SHP77 (cell line): ENCODE results near the gene AAMDC.

Source experiments
- DNase-seq, 2 experiments: peaks; one replicate each; lab custom pipeline; 2025; lab: John Stamatoyannopoulos, UW

The AAMDC gene

DNA sequence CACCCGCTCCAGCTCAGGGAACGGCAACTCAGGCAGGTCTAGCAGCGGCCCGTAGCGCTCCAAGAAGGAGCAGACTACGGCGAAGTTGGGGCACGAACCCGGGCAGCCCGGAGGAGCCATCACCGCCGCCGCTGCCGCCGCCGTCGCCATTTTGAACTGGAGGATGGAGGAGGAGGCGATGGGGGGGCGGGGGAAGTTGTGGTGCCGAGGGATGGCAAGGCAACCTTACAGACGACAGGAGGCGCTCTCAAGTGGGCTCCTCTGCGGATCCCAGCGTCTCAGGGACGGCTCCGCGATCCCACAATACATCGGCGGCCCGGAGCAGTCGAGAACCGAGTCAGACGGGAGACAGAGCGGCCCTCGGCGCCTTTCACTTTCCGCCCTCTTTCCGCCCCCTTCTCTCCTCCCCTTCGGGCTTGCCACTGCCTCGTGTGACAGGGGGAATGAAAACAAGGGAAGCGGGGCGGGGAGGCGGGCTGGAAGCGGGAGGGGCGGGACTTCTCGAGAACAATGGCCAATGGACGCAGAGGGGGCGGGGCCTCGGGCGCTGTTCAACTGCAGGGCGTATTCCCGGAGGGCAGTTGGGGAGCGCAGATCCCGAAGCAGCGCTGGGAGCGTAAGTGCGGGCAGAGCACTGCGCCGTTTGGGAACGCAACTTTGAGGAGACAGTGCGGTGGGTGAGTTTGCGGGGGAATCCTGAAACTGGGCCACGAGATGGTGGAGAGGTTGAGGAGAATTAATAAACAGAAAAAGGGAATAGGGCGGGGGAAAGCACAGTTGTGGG, at the start of gene AAMDC, which contains the start of gene RSF1:
Gene AAMDC, plus strand, starts transcription at position 580 of the 784 bp plus-strand sequence. CDS start 21,353 bp downstream, outside the sequence.
Gene RSF1, minus strand, starts transcription at position 158 of the 784 bp plus-strand sequence. Its CDS starts 8 bp downstream, at position 150.
- peak; percentile 99 for DNase-seq

DNA sequence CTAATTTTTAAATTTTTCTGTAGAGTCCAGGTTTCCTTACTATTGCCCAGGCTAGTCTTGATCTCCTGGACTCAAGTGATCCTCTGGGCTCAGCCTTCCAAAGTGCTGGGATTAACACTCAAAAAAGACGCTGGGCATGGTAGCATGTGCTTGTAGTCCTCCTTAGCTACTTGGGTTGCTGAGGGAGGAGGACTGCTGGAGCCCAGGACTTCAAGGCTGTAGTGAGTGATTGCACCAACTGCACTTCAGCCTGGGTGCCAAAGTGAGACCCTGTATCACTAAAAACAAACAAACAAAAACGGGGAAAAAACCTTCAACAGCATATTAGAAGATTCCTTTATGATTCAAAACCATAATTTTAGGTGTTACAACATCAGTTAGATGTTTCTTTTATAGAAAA, 45.0 kb upstream of the AAMDC start:
- DNase-seq = no peak

DNA sequence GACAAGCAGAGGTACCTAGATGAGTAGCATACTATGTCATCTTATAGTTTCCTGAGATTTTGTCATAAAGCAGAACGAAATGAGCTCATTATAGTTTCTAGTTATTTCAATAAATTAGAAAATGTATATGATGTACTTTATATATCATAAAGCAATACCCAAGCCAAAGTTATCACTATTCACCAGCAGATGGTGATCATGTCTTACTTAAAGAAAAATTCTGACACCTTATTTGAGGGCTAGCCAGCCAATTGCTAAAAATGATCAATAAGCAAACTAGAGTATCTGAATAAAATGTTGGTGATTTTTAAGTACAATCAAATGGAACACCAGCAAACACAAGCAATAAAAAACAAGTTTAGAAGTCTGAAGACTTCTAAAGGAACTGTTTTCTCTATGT, 44.5 kb upstream of the AAMDC start:
- DNase-seq = peak; percentile 4 to 15

DNA sequence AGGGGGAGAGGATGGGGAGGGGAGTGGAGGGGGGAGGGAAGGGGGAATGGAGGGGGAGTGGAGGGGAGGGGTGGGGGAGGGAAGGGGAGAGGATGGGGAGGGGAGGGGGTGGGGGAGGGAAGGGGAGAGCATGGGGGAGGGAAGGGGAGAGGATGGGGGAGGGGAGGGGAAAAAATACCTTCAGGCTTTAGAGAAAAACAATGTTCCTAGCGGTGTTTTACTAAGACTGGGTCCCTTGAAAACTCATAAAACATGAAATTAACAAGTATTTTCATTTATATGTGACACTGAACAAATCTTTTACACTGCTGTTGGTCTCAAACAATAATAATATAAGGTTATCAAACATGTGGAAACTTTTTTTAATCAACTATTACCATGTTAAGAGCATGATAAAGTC, 42.8 kb upstream of the AAMDC start:
- DNase-seq = no peak

DNA sequence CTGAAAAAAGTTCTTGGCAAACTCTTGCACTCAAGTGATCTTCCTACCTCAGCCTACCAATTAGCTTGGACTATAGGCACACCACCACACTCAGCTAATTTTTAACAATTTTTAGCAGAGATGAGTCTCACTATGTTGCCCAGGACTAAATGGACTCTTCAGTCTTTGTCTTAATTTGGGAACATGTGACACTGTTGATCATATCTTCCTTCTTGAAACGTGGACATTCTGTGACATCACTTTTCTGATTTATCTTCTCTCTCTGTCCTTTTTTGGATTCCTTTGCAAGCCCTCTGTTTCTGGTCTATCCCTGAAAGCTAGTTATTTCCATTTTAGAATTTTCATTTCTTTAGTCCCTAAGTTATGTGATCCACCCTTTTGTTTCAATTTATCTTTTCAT, 42.4 kb upstream of the AAMDC start:
- DNase-seq = no peak

DNA sequence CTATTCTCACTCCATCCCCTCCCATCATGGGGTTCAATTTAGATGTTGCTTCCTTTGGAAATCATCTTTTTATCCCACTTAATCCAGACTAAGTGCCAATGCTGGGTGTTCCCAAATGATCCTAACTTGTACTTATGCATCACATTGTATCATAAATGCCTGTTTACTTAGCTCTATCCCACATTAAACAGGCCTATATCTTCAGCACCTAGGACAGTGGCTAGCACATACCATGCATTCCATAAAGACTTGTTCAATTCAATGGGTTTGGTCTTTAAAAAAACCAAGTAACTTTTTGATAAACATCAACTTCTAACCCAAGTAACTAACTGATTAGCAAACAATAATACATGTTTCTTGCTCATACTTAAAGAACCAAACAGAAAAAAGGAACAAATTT, 41.0 kb upstream of the AAMDC start:
- no peak for DNase-seq

DNA sequence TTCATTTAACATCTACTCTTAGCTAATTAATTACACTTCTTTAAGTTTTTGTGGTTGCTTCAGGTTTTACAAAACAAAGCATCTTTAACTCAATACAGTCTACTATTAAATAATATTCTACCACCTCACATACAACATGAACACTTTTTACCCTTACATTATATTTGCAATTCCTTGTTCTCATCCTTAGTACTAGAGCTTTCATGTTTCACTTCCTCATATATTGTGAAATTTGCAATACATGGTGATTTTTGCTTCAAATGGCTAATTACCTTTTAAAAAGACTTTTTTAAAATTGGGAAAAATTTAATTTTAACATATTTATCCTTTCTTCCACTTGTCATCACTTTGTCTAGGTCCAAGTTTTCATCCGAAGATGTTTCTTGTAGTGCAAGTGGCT, 37.9 kb upstream of the AAMDC start:
- DNase-seq = no peak

DNA sequence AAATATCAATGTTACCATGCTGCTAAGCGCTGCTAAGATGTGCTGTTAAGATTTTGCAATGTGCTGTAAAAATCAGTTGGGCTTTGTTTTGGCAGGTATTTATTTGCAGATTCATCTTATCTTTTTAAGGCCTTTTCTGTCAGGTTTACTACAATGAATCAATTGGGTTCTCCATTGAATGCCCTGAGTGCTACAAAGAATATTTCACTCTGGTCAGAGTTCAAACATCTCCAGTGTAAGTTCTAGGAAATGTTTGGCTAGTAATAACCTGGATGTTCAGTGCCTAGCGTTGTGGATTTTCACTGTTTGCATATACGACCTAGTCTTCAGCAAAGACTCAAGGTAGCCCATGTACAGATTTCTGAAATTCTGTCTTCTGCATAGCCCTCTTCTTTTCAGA, 36.4 kb upstream of the AAMDC start:
- no peak for DNase-seq

DNA sequence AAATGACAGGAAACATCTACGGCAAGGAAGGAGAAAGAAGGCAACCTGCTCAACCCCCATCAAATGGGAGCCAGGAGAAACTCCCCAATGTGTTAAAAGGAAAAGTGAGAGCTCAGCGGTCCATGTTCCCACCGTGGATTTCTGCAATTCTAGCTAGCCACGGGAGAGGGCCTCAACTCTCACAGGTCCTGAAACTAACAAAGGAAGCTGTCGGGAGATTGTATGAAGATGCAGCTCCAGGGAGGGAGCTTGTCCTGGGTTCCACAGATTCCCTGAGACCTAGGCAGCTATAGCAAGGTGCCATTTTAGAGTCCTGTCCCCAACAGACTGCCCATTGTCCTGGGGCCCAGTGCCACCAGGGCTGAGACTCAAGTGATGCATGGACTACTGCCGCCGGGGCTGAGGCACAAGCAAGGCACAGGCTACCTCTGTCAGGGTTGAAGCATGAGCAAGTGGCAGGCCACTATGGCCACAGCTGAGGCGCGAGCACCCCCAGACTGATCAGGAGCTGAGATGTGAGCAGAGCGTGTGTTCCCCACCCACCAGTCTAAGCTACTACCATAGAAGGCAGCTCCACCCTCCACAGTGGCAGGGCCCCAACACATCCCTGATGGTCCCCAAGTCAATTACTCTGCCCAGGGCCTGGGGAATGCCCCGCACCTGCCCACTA, 31.7 kb upstream of the AAMDC start:
- no peak for DNase-seq

DNA sequence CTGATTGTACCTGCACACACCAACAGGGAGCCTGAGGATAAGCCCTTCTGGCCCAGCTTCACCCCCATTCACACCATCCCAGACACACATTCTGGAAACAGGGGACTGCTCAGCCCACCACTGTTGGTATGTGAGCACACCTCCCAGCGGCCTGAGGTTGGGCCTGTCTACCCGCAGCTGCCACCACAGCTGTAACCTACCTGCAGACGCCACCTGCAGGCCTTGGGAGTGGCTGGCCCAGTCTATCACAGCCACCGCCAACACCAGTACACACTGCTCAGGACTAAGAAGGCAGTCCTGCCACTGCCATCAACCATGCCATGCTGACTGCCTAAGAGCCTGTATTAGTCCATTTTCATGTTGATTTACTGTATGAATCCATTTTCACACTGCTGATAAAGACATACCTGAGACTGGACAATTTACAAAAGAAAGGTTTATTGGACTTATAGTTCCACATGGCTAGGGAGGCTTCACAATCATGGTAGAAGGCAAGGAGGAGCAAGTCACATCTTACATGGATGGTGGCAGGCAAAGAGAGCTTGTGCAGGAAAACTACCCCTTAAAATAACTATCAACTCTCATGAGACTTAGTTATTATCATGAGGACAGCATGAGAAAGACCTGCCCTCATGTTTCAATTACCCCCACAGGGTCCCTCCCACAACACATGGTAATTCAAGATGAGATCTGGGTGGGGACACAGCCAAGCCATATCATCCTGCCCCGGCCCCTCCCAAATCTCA, 31.0 kb upstream of the AAMDC start:
- no peak for DNase-seq

DNA sequence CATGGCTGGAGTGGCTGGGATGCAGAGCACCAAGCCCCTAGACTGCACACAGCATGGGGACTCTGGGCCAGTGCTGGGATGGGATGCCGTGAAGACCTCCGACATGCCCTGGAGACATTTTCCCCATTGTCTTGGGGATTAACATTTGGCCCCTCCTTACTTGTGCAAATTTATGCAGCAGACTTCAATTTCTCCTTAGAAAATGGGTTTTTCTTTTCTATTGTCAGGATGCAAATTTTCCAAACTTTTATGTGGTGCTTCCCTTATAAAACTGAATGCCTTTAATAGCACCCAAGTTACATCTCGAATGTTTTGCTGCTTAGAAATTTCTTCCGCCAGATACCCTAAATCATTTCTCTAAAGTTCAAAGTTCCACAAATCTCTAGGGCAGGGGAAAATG, 29.6 kb upstream of the AAMDC start:
- no peak for DNase-seq

DNA sequence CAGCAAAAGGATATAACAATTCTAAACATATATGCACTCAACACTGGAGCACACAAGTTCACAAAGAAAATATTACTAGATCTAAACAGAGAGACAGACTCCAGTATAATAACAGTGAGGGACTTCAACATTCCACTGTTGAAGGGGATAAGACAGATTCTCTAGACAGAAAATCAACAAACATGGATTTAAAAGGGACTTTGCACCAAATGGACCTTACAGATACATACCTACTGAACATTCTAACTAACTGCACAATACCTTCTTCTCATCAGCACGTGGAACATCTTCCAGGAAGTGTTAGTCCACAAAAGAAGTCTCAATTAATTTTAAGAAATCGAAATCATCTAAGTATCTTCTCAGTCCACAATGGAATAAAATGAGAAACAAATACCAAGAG, 27.0 kb upstream of the AAMDC start:
- no peak for DNase-seq

DNA sequence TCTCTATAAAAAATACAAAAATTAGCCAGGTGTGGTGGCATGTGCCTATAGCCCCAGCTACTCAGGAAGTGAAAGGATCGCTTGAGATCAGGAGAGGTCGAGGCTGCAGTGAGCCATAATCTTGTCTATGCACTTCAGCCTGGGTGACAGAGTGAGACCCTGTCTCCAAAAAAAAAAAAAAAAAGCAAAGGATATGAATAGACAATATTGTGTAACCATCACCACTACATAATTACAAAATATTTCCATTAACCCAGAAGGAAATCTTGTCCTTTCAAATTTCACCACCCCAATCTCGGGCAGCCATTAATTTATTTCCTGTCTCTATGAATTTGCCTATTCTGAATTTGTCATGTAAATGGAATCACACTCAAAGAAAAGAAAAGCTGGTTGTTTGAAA, 21.6 kb upstream of the AAMDC start:
- no peak for DNase-seq

DNA sequence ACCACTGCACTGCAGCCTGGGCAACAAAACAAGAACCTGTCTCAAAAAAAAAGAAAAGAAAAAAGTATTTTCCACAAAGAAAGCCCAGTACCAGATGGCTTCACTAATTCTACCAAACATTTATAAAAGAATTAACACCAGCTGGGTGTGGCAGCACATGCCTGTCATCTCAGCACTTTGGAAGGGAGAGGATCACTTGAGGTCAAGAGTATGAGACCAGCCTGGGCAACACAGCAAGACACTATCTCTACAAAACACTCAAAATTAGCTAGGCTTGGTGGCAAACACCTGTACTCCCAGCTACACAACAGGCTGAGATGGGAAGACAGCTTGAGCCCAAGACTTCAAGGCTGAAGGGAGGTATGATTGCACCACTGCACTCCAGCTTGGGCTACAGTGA, 20.5 kb upstream of the AAMDC start:
- DNase-seq = no peak

DNA sequence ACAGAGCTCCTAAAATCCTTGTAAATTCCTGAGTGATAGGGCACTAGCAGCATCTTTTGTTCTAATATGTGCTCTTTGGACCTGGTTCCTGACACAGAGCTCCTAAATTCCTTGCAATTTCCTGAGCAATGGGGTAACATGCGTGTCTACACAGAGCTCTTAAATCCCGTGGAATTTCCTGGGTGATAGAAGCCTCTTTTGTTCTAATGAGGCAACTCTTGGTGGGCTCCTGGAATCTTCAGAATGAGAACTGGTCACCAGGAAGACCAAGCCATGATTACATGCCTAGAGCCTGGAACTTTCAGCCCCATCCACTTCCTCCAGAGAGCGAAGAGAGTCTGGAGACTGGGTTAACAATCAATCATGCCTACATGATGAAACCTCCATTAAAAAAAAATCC, 19.5 kb upstream of the AAMDC start:
- no peak for DNase-seq

DNA sequence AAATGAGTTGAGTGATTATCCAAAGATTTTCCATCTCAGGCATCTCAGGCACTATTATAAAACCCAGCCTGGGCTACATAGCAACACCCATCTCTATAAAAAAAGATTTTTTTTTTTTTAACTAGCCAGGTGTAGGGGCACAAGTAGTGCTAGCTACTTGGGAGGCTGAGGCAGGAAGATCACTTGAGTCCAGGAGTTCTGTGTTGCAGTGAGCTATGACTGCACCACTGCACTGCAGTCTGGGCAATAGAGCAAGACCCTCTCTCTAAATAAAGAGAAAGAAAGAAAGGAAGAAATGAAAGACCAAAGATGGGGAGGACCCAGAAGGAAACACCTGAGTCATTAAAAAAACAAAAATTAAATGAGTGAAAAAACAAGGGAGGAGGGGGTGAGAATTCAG, 14.5 kb upstream of the AAMDC start:
- DNase-seq = no peak

DNA sequence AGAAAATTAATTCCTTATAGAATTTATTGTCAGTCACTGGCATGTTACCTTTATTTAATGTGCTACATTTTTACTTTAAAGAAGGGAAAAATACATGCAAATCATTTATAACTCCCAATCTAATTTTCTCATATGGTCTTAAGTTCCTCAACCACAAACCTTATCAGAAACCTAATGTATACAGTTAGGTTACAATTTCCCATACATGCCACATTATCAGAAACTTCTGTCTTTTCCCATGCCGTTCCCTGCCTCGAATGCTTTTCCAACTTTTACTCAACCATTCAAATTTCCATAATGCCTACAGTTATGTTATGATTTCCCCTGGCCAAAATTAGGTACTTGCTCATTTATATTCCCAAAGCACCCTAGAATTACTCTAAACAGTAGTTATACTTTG, 14.0 kb upstream of the AAMDC start:
- DNase-seq = no peak

DNA sequence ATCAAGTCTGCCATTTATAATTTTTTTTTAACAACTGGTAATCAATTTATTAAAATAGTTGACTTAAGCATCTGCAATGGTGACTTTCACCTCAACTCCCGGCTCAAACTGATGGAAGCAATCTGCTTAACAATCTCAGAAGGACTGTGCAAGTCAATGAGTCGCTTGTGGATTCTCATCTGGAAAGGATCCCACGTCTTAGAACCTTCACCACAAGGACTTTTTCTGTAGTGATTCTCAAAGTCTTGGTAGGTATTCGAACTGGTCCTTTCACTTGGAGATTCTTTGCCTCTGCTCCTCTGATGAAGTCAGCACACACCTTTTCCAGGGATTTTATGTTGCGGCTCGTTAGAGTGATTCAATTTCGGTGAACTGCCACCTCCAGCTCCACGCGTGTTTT, 7.7 kb upstream of the AAMDC start:
- DNase-seq = no peak

DNA sequence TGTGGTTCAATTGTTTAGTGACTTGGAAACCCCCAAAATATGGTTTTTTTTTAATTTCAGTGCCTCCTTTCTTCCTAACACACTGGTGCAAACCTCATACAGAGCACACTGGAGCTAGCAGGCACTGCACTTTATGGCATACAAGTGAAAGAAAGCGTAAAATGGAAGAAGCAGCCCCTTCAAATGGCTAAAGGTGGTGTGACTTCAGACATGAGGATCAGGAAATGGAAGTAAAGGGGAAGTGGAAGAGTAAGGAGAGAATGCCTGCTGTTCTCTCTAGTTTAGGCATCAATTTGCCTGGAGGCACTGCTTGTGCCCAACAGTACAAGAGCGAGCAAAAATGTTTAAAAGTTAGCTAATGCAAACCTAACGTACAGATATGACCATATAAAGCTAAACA, 6.1 kb upstream of the AAMDC start:
- no peak for DNase-seq

DNA sequence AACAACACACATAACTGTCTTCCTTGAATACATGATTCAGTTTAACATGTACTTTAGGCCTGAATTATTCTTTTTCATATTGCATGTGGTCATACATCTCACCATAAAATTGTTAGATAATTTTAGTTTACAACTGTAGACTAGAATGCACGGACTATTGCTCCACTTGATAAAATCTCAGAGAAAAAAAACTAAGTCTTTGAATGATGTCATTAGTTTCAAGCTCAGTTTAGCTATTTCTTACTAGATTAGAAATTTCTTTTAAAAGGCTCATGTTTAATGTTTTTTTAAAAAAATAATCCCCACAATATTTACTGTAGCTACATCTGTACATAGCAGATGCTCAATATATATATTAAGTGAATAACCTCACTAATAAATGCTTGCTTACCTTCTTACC, 5.5 kb upstream of the AAMDC start:
- DNase-seq = no peak

DNA sequence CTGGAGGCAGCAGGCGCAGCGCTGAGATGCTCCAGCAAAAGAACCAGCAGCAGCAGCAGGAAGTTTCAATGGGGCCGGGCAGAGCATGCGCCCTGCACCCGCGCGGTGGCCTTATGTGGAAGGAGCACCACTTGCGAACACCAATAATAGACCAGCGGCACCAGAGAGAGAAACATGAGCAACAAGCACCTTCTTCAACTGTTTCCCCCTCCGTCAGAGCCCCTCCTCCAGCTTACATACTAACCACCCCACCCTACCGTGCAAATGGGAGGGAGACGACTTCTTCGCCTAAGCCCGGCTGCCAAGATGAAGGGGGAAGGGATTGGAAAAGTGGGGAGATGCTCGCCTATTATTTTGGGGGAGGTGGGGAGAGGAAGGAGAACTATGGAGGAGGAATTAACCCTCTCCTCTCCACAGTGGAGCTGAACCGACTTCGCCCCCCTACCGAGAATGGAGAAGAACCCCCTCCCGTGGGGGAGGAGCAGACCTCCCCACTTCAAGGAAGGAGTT, 1.5 kb upstream of the AAMDC start:
- DNase-seq = peak; percentile 81 to 90

DNA sequence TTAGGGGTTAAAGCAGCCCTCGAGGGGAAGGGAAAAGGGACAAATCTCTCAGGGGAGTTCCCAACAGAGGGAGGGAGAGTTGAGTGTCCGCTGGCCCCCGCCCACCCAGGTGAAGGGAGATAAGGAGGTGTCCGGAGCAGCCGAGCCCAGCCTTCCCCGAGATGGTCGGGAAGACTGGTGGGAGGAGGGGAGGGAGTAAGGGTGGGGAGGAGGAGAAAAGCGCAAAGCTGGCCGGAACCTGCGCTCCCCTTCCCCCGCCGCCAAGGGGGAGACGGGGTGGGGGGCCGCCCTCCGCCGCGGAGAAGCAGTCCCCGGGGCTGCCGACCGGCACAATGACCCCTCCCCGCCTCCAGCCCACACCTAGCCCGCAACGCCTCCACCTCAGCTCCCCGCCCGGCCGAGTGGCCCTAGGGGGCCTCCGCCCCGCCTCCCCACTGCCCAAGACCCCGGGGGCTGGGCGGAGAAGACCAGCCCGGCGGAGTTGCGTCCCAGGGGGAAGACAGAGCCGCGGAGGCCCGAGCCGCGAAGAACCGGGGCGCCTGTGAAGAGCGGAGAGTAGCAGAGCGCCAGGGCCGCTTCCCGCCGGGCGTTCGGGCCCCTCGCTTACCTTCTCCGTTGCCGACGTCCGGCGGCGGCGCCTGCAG, 901 bp upstream of the AAMDC start:
- peak in 1 of 2 experiments; percentile 50 for DNase-seq
